Mesothelial cell of epicardium (in vitro differentiated cells): Measurements from ENCODE around the gene R3HDM4. TPM values are rescaled to one million over a fixed set of nuclear protein-coding genes. Genes with fewer than 3 reads are reported as not detected.
A peak's percentile ranks its signal among the peaks of the same experiment; 100 is the strongest.

Source experiments
- DNase-seq, 2 experiments: peaks; one replicate each; pipeline ENCODE4 v3.0.0; 2021; ENCODE audit warnings: low spot score in 2 of 2; ENCODE audit not compliant: unreplicated experiment in 2 of 2
- H3K27ac Mint-ChIP-seq: 2 replicates; pipeline ENCODE4 v1.8.0; 2021; ENCODE audit warnings: mixed read lengths
- H3K27me3 Mint-ChIP-seq: 2 replicates; pipeline ENCODE4 v1.8.0; 2021; ENCODE audit warnings: low read depth, mixed read lengths
- H3K36me3 Mint-ChIP-seq: 2 replicates; pipeline ENCODE4 v1.8.0; 2021; ENCODE audit warnings: mixed read lengths
- H3K4me1 Mint-ChIP-seq: 2 replicates; pipeline ENCODE4 v1.8.0; 2021; ENCODE audit warnings: mixed read lengths
- H3K4me3 Mint-ChIP-seq: 2 replicates; pipeline ENCODE4 v1.8.0; 2021; ENCODE audit warnings: mild to moderate bottlenecking, moderate library complexity, mixed read lengths
- H3K9me3 Mint-ChIP-seq: 2 replicates; pipeline ENCODE4 v1.8.0; 2021; ENCODE audit warnings: mixed read lengths
- total RNA-seq: library from RNA; stranded (reverse); gene quantifications from 3 replicates; pipeline ENCODE4 v1.2.1, GENCODE V29; 2021
- TF ChIP-seq, protein P1 (sequence below): fragments of 200-600 bp; sonication (generic); IDR thresholded peaks from one replicate; pipeline ENCODE4 v1.5.0; 2021; ENCODE audit warnings: antibody characterized with exemption; ENCODE audit not compliant: unreplicated experiment

R3HDM4 gene
- total RNA-seq, 1 donor from 2014 or later, result 50.5 TPM

- no peaks in the 10 kb centered on the region for H3K9me3 Mint-ChIP-seq
- peaks cover 60% of the 10 kb centered on the region for H3K4me1 Mint-ChIP-seq
- no peaks in the 10 kb centered on the region for H3K27me3 Mint-ChIP-seq
- peaks cover 5% of the 10 kb centered on the region for H3K36me3 Mint-ChIP-seq
- H3K27ac Mint-ChIP-seq, result peak overlapping the region; percentile 96
- DNase-seq, result no peak
- peak overlapping the region; percentile 14 for H3K4me3 Mint-ChIP-seq
- TF ChIP-seq, protein P1, sequence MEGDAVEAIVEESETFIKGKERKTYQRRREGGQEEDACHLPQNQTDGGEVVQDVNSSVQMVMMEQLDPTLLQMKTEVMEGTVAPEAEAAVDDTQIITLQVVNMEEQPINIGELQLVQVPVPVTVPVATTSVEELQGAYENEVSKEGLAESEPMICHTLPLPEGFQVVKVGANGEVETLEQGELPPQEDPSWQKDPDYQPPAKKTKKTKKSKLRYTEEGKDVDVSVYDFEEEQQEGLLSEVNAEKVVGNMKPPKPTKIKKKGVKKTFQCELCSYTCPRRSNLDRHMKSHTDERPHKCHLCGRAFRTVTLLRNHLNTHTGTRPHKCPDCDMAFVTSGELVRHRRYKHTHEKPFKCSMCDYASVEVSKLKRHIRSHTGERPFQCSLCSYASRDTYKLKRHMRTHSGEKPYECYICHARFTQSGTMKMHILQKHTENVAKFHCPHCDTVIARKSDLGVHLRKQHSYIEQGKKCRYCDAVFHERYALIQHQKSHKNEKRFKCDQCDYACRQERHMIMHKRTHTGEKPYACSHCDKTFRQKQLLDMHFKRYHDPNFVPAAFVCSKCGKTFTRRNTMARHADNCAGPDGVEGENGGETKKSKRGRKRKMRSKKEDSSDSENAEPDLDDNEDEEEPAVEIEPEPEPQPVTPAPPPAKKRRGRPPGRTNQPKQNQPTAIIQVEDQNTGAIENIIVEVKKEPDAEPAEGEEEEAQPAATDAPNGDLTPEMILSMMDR, result no peak
Measured at GRCh38 chr19:956766-957440, 43.9 kb upstream of the R3HDM4 start.

GRCh38 chr19:955803-956765 lies 43.1 kb upstream of the R3HDM4 start:
- Mint-ChIP-seq H3K27me3 (no peaks in the 10 kb centered on the region), H3K4me3 (peak overlapping the region; percentile 13), H3K9me3 (no peaks in the 10 kb centered on the region), H3K36me3 (peaks cover 5% of the 10 kb centered on the region), H3K27ac (peak overlapping the region; percentile 96), H3K4me1 (peaks cover 65% of the 10 kb centered on the region)
- no peak for DNase-seq
- TF ChIP-seq, protein P1, result no peak

DNA sequence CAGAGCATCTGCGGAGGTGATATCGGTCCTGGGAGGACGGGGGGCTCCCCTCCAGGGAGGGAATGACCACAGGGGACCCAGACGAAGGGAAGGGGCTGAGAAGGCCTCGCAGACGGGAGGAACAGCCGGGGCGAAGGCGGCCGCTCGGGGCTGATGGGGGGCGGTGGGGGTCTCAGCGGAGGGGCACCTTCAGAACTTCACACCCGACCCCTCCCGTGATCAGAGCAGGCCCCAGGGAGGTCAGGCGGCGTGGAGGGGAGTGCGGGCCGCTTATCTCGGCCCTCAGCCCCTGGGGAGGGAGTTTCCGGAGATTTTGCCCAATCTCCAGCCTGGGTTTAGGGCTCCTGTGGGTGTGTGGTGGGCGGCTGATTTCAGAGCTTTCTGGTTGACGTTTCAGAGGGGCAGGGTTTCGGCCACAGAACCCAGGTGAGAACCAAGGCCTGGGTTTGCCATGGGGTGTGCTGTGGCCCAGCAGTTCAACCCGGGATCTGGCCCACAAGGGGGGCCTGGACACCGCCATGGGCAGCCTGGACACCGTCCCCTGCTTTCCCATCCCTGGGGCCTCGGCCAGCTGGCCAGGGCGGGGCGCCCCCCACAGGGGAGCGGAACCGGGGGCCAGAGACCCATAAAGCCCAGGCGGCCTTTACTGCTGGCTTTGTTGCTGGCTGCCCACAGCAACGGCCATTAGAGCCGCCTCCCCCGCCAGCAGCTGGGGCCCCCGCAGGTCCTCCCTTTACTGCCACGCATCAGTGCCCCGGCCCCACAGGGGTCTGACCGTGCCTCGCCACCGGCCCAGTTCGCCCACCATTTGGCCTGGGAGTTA lies 41.9 kb upstream of the R3HDM4 start:
- H3K4me3 Mint-ChIP-seq, result peak overlapping the region; percentile 41
- DNase-seq, result no peak
- no peaks in the 10 kb centered on the region for H3K27me3 Mint-ChIP-seq
- TF ChIP-seq, protein P1, result no peak
- peak overlapping the region; percentile 98 for H3K27ac Mint-ChIP-seq
- H3K9me3 Mint-ChIP-seq, result no peaks in the 10 kb centered on the region
- peaks cover 5% of the 10 kb centered on the region for H3K36me3 Mint-ChIP-seq
- peaks cover 63% of the 10 kb centered on the region for H3K4me1 Mint-ChIP-seq

GRCh38 chr19:954272-954671 lies 41.3 kb upstream of the R3HDM4 start:
- TF ChIP-seq, protein P1, result no peak
- H3K36me3 Mint-ChIP-seq, result peaks cover 3% of the 10 kb centered on the region
- H3K27me3 Mint-ChIP-seq, result no peaks in the 10 kb centered on the region
- H3K4me3 Mint-ChIP-seq, result peak overlapping the region; percentile 41
- peak overlapping the region; percentile 98 for H3K27ac Mint-ChIP-seq
- no peak for DNase-seq
- H3K4me1 Mint-ChIP-seq, result peaks cover 58% of the 10 kb centered on the region
- H3K9me3 Mint-ChIP-seq, result no peaks in the 10 kb centered on the region
